Myocyte (in vitro differentiated cells): ENCODE measurements around the gene LRRC45. TPM values are rescaled to one million over a fixed set of nuclear protein-coding genes. Genes with fewer than 3 reads are reported as not detected.

Experiments used
- DNase-seq: peaks from one replicate; pipeline ENCODE4 v3.0.0-alpha.2; 2012; ENCODE audit warnings: low read depth
- total RNA-seq: library from RNA; depleted of rRNA; stranded (reverse); fragments of >200 nt; gene quantifications from 2 replicates; pipeline ENCODE4 v1.2.3, GENCODE V29; 2014

Gene LRRC45
- total RNA-seq, 1 donor from 2014 or later, result 10.5 TPM

GRCh38 chr17:81993729-81994592, 29.1 kb upstream of the LRRC45 start:
- DNase-seq, result no peak

GRCh38 chr17:81994593-81995462, 28.3 kb upstream of the LRRC45 start:
- DNase-seq, result no peak

GRCh38 chr17:81995463-81996231, 27.5 kb upstream of the LRRC45 start:
- no peak for DNase-seq

- DNase-seq, result no peak
Observed at GRCh38 chr17:81996232-81996756, 26.8 kb upstream of the LRRC45 start.

- no peak for DNase-seq
Observed at GRCh38 chr17:81996757-81997441, 26.2 kb upstream of the LRRC45 start.

GRCh38 chr17:81998212-81998611, 24.9 kb upstream of the LRRC45 start:
- DNase-seq, result no peak

GRCh38 chr17:81998691-81999438, 24.2 kb upstream of the LRRC45 start:
- no peak for DNase-seq

GRCh38 chr17:81999587-81999975, 23.5 kb upstream of the LRRC45 start:
- DNase-seq, result no peak

GRCh38 chr17:81999976-82000802, 22.9 kb upstream of the LRRC45 start:
- DNase-seq, result no peak

- peak; percentile 53 for DNase-seq
Observed at GRCh38 chr17:82000803-82001570, 22.1 kb upstream of the LRRC45 start.

GRCh38 chr17:82001571-82002056, 21.5 kb upstream of the LRRC45 start:
- no peak for DNase-seq

GRCh38 chr17:82003411-82004381, 19.4 kb upstream of the LRRC45 start:
- DNase-seq, result peak; percentile 88

GRCh38 chr17:82004517-82005455, 18.3 kb upstream of the LRRC45 start:
- DNase-seq, result no peak

- DNase-seq, result no peak
Observed at GRCh38 chr17:82005701-82006348, 17.3 kb upstream of the LRRC45 start.
